Stimulated activated CD4-positive, alpha-beta T cell treated with anti-CD3 and anti-CD28 coated beads, Interleukin-12 subunit alpha, Interleukin-12 subunit beta, amount 100 ng/mL, for 24 hours (primary cell): ENCODE results near the gene RAI1.
"Not testable (repeated sequence)": the region's sequence is repeated elsewhere in the genome, so short reads cannot be mapped to it uniquely, and the experiment has no call there.

Experiments
- DNase-seq, 2 experiments: peaks; one replicate each; pipeline ENCODE4 v3.0.0-alpha.2; 2020; ENCODE audit warnings: low read depth in 2 of 2

Gene RAI1

DNA sequence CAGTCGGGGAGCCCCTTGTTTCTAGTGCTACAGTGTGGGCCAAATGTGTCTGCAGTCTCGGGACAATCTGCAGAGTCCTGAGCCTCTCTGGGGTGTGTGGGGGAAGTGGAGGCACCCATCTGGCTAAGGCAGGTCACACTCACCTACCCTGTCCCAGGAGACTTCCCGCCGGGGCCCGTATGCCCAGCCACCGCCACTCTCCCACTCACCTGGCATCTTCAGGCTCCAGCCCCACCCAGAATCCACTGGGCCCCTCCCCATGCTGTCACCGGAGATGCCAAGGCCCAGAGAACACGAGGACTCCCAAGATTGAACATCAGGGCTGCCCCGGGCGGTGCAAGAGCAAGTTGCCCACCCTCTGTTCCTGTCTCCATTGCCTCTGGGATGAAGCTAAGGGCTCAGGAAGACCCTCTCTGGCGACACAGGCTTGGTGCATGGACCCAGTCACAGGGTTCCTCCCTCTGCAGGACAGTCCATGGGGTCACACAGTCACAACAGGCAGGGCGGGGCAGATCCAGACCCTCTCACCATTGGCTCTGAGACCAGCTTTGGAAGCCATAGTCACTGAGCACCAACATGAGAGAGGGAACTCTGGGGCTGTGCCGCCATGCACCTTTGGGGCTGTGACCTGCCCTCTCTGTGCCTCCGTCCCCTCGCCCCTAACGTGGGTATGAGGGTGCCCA lies 117.5 kb downstream of the RAI1 start:
- no peak for DNase-seq

DNA sequence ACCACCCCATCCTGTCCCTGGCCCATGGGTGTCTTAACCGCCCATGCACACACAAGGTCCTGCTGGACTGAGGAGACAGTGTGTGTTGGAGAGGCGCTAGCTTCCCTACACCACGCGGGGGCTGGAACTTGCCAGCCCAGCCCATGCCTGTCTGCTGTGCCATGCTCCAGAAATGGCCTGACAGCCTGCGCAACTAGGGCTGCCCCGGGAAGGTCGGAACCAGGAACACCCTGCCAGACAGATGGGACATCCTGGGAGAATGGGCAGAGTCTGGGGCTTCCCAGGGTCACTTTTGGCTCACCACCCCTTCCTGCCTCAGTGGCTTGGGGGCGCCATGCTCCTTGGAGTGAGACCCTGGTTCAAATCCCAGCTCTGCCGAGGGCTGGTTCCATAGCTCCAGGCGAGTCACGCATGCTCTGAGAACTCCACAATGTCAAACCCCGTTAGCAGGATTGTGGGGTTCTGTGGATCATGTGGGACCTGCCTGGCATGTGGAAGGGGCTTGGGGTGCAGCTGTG lies 119.3 kb downstream of the RAI1 start:
- no peak for DNase-seq

- no peak for DNase-seq
Measured at GRCh38 chr17:17801800-17802481, 120.7 kb downstream of the RAI1 start.

DNA sequence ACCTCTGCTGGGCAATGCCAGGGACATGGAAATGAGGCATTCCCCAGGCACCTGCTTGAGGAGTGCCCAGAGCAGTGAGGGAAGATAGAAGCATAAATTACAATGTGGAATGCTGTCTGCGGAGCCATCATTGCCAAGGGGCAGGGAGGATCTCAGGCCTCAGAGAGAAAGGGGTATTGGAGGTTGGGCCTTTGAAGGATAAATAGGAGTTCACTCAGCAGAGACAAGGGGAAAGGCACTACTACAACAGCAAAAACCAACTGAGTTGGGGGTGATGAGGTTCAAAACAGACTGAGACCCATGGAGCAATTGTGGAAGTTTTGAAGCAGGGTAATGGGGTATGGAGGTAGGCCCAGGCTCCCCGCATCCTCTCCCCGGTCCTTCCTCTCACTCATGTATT lies 122.7 kb downstream of the RAI1 start:
- DNase-seq: no peak

GRCh38 chr17:17805575-17805974 lies 124.3 kb downstream of the RAI1 start:
- no peak for DNase-seq

DNA sequence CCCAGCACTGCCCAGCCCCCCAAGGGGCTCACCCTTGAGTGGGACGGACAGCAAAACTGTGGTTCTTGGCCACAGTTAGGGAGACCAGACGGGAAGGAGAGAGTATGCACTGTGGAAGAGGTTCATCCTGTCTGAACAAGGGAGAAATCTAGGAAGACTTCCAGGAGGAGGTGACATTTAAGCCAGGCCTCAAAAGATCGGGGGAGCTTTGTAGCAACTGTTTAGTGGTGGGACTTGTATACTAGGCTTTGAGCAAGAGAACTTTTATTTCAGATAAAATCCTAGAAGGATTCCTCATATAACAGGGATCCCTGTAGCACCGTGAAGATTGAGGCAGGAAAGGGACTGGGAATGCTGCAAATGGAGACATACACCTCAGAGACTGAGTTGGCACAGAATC lies 124.8 kb downstream of the RAI1 start:
- no peak for DNase-seq

DNA sequence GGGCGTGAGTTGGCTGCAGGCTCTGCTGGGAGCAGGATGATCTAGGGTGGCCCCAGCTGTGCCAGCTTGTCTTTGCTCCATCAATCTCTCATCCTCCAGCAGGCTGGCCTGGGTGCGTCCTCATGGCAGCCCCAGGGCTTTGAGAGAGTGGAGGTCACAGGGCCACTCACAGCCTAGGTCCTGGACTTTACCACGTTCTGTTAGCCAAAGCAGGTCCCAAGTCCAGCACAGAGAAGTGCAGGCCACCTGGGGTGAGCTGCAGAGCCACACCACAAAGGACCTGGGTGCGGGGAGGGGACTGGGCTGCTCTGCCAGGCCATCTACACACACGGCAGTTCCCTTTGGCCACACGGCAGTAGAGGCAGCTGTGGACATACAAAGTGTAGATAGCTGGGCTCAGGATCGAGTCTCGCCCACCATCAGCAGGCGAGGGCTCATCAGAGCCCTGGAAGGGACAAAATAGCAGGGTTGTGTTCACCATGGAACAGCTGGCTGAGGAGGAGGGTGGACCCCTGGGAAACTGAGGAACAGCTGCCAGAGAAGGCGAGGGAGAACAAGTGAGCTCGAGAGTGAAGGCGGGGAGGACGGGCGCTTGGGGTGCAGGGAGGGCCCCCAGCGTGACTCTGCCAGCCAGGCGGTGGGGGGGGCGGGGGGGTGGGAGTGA lies 125.5 kb downstream of the RAI1 start:
- DNase-seq: no peak

- DNase-seq: no peak
Measured at GRCh38 chr17:17807440-17807839, 126.2 kb downstream of the RAI1 start.

- DNase-seq: not testable (repeated sequence)
Measured at GRCh38 chr17:17808200-17808599, 126.9 kb downstream of the RAI1 start.

DNA sequence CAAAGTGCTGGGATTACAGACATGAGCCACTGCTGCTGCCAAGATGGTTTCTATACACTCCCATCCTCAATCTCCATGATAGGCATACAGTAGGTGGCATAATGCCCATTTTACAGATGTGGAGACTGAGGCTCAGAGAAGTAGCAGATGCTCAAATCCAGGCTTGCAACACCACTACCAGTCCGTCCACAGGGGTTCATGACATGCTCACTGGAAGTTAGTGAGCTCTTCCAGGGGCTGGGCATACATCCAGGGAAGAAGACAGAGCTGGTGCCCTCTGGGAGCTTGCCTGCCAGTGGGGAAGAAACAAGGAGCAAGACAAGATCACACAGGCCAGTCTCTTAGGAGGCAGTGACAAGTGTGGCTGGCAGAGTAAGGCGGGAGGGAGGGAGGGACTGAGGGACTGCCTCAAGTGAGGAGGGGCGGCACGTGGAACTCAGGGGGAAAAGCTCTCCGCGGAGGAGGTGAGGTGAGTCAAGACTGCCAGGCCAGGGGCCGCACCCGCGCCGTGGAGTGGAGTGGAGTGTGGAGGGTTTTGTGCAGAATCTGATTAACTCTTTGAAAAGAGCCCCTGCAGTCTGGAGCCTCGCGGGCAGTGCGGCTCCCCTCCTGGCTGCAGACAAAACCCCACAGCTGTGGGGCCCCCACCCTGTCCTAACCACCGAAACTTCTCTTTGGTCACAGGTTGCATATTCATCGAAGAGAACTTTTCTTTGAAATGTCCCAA lies 127.6 kb downstream of the RAI1 start:
- DNase-seq: no peak

- no peak for DNase-seq
Measured at GRCh38 chr17:17809531-17810083, 128.3 kb downstream of the RAI1 start.

DNA sequence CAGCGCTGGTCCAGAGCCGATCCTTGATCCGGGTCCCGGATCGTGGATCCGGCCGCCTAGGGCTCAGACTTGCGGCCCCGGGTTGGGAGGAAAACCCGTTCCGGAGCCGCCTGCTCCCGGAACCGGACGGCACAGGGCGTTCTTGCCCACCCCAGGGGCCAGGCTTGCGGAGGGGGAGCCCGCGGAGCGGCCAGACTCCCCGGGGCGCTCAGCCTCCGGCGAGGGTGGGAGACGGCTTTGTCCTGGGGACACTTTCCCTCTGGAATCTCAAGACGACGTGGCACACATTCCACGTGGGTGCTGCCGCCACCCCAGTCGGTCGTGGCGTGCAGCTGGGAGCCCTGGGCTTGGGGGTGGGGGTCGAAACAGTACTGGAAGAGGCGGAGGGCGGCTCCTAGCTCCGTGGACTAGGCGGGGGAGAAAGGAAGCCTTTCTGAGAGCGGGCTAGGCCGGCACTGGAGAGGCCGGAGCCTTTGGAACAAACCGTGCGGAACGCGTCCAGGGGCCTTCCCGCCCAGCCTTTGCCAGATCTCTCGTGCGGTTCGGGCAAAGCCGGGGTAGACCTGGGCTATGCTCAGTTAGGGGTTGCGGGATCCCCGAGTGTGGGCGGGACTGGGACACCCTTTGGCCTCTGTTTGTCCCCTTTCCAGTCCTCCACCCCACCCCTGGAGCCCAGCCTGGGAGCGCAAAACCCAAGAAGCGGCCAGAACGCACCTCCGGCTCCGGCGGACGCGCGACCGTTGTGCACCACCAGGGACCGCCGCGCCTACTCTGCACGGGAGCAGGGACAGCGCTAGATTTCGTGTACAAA lies 129.0 kb downstream of the RAI1 start:
- no peak for DNase-seq

- DNase-seq: no peak
Measured at GRCh38 chr17:17810895-17811248, 129.6 kb downstream of the RAI1 start.

GRCh38 chr17:17811381-17812210 lies 130.3 kb downstream of the RAI1 start:
- DNase-seq: no peak

- DNase-seq: peak; percentile 48 to 50
Measured at GRCh38 chr17:17812211-17813054, 131.2 kb downstream of the RAI1 start.

- DNase-seq: no peak
Measured at GRCh38 chr17:17813055-17813724, 131.9 kb downstream of the RAI1 start.

DNA sequence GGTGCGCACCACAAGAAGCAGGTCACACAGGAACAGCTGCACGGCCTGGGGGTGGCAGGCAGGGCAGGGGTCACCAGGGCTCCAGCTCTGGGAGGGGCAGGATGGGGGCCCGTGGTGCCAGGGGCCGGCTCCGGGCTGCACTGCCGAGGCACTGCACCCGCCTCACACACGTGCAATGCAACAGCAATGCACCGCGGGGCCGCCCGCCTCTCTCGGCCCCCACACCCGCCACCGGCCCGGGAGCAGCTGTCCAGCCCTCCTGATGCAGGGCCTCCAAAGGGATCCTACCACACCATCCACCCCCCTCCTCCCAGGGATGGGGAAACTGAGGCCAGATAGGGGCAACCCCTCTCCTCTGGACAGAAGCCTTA lies 132.5 kb downstream of the RAI1 start:
- no peak for DNase-seq

DNA sequence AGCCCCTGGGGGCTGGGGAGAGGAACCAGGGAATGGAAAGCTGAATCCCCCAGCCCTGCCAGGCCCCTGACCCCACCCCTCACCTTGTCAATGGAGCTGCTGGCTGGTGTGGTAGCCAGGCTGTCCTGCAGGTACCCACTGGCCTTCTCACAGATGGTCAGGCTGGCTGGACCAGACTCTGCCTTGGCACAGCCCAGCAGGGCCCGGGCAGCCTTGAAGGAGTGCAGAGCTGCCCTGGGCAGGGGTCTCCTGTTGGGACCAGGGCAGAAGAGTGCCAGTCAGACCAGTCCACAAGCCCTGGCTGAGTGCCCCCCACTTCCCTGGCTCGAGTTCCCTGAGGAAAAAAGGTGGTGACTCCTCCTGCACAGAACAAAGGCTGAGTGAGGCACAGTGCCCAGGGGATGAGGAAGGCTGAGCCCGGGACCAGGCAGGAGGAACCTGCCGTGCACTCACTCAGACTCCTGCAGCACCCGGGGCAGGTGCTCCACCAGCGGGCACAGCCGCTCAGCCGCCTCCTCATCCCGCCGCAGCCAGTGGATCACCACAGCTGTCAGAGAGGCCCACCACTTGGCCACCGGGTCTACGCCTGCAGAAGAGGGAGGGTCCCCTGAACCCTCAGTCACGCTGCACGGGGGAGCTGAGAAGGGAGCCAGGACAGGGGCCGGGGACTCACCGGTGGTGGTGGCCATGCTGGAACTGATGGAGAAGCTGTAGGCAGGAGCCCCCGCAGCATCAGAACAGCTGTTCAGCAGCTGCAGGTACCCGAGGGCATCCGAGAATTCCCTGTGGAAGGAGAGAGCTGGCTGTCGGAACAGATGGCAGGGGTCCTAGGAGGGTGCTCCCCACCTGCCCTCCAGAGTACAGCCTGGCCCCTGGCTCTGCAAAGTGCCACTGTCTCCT lies 133.2 kb downstream of the RAI1 start:
- DNase-seq: no peak
